GM12874 (cell line): ENCODE results near the gene NFE2L3.

Source experiments
- TF ChIP-seq, protein P1 (sequence below): IDR thresholded peaks from 2 replicates; pipeline ENCODE4 v1.5.1; 2011; ENCODE audit warnings: low read depth, mild to moderate bottlenecking, control low read depth, low read length, moderate library complexity; ENCODE audit not compliant: insufficient read depth

The NFE2L3 gene

DNA sequence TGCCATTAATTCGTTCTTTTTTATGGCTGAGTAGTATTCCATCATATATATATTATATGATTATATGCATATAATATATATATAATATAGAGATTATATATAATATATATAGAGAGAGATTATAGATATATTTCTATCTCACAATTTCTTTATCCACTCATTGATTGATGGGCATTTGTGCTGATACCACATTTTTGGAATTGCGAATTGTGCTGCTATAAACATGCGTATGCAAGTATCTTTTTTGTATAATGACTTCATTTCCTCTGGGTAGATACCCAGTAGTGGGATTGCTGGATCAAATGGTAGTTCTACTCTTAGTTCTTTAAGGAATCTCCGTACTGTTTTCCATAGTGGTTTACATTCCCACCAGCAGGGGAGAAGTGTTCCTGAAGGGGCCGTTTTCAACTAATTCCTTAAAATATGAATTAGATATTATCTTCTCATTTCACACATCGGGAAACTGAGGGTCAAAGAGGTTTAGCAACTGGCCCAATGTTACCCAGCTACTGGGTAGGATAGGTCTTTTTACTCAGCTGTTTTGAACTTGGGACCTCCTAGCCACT, 16.5 kb downstream of the NFE2L3 start:
- TF ChIP-seq, protein P1, sequence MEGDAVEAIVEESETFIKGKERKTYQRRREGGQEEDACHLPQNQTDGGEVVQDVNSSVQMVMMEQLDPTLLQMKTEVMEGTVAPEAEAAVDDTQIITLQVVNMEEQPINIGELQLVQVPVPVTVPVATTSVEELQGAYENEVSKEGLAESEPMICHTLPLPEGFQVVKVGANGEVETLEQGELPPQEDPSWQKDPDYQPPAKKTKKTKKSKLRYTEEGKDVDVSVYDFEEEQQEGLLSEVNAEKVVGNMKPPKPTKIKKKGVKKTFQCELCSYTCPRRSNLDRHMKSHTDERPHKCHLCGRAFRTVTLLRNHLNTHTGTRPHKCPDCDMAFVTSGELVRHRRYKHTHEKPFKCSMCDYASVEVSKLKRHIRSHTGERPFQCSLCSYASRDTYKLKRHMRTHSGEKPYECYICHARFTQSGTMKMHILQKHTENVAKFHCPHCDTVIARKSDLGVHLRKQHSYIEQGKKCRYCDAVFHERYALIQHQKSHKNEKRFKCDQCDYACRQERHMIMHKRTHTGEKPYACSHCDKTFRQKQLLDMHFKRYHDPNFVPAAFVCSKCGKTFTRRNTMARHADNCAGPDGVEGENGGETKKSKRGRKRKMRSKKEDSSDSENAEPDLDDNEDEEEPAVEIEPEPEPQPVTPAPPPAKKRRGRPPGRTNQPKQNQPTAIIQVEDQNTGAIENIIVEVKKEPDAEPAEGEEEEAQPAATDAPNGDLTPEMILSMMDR = no peak

DNA sequence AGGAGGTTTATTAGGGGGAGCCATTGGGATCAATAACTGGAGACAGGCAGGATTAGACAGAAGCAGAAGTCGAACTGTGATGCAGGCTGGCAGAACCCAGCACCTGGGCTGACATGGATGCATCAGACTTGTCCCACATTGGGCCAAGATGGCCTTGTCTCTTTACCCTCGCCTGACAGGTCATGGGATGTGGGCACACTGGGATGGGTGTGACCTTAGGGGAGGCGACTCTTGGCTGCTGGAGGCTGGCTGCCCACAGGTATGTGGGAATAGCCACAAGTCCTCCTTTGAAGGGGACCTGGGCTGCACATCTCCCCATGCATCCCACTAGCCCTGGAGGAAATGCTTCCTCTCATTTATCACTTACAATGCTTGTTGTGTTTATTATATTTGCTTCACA, 17.3 kb downstream of the NFE2L3 start:
- TF ChIP-seq, protein P1 = no peak

DNA sequence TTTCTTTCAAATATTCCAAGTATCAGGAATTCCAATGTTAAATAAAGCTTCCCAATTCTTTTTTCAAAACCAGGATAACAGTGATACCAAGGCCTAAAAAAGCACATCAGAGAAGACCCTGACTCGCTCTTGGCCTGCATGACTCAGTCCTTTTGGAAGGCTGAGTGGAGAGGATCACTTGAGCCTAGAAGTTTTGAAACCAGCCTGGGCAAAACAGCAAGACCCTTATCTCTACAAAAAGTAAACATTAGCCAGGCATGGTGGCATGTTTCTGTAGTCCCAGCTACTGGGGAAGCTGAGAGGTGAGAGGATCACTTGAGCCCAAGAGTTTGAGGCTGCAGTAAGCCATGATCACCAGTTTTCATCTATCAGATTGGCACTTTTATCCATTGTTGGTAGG, 18.7 kb downstream of the NFE2L3 start:
- TF ChIP-seq, protein P1 = no peak

DNA sequence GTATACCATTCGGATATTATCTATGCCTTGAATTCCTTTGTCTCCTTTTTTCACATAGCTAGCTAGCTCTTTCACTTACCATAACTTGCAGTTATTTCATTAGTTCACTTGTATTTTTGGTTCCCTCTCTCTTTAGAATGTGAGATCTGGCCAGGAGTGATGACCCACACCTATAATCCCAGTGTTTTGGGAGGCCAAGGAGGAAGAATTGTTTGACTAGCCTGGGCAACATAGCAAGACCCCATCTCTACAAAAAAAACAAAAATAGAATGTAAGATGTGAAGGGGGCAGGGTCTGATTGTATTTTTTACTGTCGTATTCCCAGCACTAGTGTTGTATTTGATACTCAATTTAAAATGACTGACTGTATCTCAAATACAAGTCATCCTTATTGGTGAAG, 19.6 kb downstream of the NFE2L3 start:
- TF ChIP-seq, protein P1 = no peak

DNA sequence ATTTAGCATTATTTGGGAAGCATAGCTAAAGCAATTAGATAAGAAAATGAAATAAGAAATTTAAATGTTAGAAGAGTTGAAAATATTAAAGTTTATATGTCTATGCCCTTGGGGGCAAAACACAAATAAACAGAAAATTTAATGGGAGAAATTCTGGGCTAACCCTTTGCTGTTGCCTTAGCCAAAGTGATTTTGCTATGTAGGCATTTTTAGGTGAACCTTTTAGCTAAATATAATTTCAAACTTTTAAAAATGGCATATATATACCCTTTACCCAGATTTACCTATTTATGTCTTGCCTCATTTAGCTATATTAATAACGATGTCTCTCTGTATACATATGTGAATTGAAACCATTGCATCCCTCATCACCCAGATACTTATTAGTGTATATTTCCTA, 20.1 kb downstream of the NFE2L3 start:
- TF ChIP-seq, protein P1 = no peak

DNA sequence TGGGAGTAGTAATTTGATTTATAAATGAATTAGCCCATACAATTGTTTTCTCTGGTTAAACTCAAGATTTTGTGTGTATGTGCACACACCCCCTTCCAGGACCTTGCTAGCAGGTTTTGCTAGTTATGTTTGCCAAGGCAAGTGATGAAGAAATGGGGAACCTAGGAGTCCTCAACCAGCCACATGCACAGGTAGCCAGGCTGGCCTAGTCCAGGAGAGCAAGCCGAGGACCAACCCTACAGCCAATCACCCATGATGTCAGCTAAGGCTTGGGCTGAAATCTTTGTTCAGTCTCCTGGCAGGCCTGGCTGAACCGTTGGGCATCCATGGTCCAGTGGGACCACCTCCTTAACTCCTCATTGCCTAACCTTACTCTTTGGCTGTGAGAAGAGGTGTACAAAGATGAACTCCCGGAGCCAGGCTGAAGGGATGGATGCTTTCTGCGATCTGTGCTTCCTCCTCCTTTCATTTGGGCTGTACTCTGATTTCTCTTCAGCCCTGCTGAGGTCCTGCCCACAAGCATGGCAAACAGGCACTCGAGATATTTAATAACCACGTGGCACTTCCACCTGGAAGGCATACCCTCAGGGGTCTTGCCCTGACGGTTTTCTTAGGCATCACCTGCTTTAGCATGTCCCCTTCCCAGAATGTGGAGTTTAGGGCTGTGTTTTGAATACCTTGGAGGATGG, 26.4 kb downstream of the NFE2L3 start:
- TF ChIP-seq, protein P1 = no peak

DNA sequence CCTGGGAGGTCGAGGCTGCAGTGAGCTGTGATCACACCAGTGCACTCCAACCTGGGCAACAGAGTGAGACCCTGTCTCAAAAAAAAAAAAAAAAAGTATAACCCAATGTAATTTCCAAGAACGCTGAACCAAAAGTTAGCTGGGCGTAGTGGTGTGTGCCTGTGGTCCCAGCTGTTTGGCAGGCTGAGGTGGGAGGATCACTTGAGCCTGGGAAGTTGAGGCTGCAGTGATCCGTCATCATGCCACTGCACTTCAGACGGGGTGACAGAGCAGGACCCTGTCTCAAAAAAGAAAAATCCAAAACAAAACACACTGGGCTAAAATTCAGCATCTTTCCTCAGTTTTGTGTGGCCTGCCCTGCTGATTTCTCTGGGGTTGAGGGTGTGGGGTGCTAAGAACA, 27.4 kb downstream of the NFE2L3 start:
- TF ChIP-seq, protein P1 = no peak
